Mesenchymal stem cell (in vitro differentiated cells and primary cell): Measurements from ENCODE around the gene C1orf210.

Source experiments
- DNase-seq: peaks from one replicate; pipeline ENCODE4 v3.0.0-alpha.2; 2013
- H2AFZ ChIP-seq: one replicate; pipeline ENCODE4 v1.6.1; 2013; ENCODE audit warnings: low read depth, mild to moderate bottlenecking, control low read depth, inconsistent platforms, low read length, moderate library complexity
- H2AK5ac ChIP-seq: 2 replicates; pipeline ENCODE4 v1.6.1; 2013; ENCODE audit warnings: low read length, moderate library complexity, mild to moderate bottlenecking, inconsistent platforms; ENCODE audit not compliant: severe bottlenecking
- H2BK120ac ChIP-seq: one replicate; pipeline ENCODE4 v1.6.1; 2013; ENCODE audit warnings: low read depth, mild to moderate bottlenecking, inconsistent platforms, low read length, moderate library complexity
- H2BK12ac ChIP-seq, 2 experiments: one replicate each; pipeline ENCODE4 v1.6.1; 2013; ENCODE audit warnings: inconsistent platforms in 2 of 2, low read length in 2 of 2, mild to moderate bottlenecking in 2 of 2, moderate library complexity in 2 of 2, control low read depth in 1 of 2
- H2BK15ac ChIP-seq: one replicate; pipeline ENCODE4 v1.6.1; 2013; ENCODE audit warnings: mild to moderate bottlenecking, low read depth, inconsistent platforms; ENCODE audit not compliant: poor library complexity, severe bottlenecking
- H2BK5ac ChIP-seq: 2 replicates; pipeline ENCODE4 v1.6.1; 2013; ENCODE audit warnings: low read depth, mild to moderate bottlenecking, low read length, control low read depth, inconsistent platforms; ENCODE audit not compliant: poor library complexity, severe bottlenecking
- H3K14ac ChIP-seq, 2 experiments: one replicate each; pipeline ENCODE4 v1.6.1; 2013; ENCODE audit warnings: inconsistent platforms in 2 of 2, low read length in 2 of 2, control low read depth in 1 of 2, mild to moderate bottlenecking in 1 of 2, moderate library complexity in 1 of 2
- H3K18ac ChIP-seq, 2 experiments: one replicate each; pipeline ENCODE4 v1.6.1; 2013; ENCODE audit warnings: inconsistent platforms in 2 of 2, low read length in 2 of 2, control low read depth in 1 of 2, low read depth in 1 of 2, mild to moderate bottlenecking in 1 of 2
- H3K23ac ChIP-seq, 2 experiments: one replicate each; pipeline ENCODE4 v1.6.1; 2013; ENCODE audit warnings: inconsistent platforms in 2 of 2, low read length in 2 of 2, mild to moderate bottlenecking in 2 of 2, moderate library complexity in 2 of 2, control low read depth in 1 of 2
- H3K27ac ChIP-seq: 2 replicates; pipeline ENCODE4 v1.5.1; 2013; ENCODE audit warnings: mild to moderate bottlenecking, moderate library complexity, low read length, control low read depth, inconsistent platforms; ENCODE audit not compliant: poor library complexity, severe bottlenecking
- H3K27me3 ChIP-seq, 2 experiments: 2 replicates each; pipeline versions ENCODE4 v1.6.1 to v1.7.0; 2013; ENCODE audit warnings: low read length in 2 of 2, mild to moderate bottlenecking in 2 of 2, moderate library complexity in 2 of 2, control low read depth in 1 of 2, inconsistent platforms in 1 of 2; ENCODE audit not compliant: control insufficient read depth in 1 of 2, insufficient read depth in 1 of 2
- H3K36me3 ChIP-seq, 2 experiments: 2 replicates each; pipeline versions ENCODE4 v1.6.1 to v1.7.0; 2013; ENCODE audit warnings: low read length in 2 of 2, control low read depth in 1 of 2, inconsistent platforms in 1 of 2, low read depth in 1 of 2, mild to moderate bottlenecking in 1 of 2; ENCODE audit not compliant: insufficient read depth in 2 of 2, control insufficient read depth in 1 of 2
- H3K4ac ChIP-seq, 2 experiments: one replicate each; pipeline ENCODE4 v1.6.1; 2013; ENCODE audit warnings: inconsistent platforms in 2 of 2, low read length in 2 of 2, mild to moderate bottlenecking in 2 of 2, moderate library complexity in 2 of 2, control low read depth in 1 of 2, low read depth in 1 of 2
- H3K4me1 ChIP-seq: 2 replicates; pipeline ENCODE4 v1.6.1; 2013; ENCODE audit warnings: low read depth, low read length, control low read depth; ENCODE audit not compliant: control insufficient read depth, insufficient read depth
- H3K4me2 ChIP-seq: 2 replicates; pipeline ENCODE4 v1.6.1; 2013; ENCODE audit warnings: low read length, mild to moderate bottlenecking, inconsistent platforms; ENCODE audit not compliant: poor library complexity, severe bottlenecking
- H3K4me3 ChIP-seq, 2 experiments: 2 replicates each; pipeline versions ENCODE4 v1.5.1 to v1.7.0; 2013; ENCODE audit warnings: low read length in 2 of 2, mild to moderate bottlenecking in 2 of 2, control low read depth in 1 of 2, low read depth in 1 of 2; ENCODE audit not compliant: insufficient read depth in 1 of 2
- H3K79me1 ChIP-seq: replicated peaks from 2 replicates; pipeline ENCODE4 v1.6.1; 2013; ENCODE audit warnings: mild to moderate bottlenecking, control low read depth, low read length, inconsistent platforms; ENCODE audit not compliant: poor library complexity, severe bottlenecking
- H3K9ac ChIP-seq: 2 replicates; pipeline ENCODE4 v1.7.0; 2013; ENCODE audit warnings: mild to moderate bottlenecking, low read length, moderate library complexity
- H3K9me3 ChIP-seq: 2 replicates; pipeline ENCODE4 v1.7.0; 2013; ENCODE audit warnings: mild to moderate bottlenecking, low read length; ENCODE audit not compliant: control insufficient read depth
- H4K8ac ChIP-seq: one replicate; pipeline ENCODE4 v1.6.1; 2013; ENCODE audit warnings: inconsistent platforms, mild to moderate bottlenecking, low read length, moderate library complexity
- H4K91ac ChIP-seq: one replicate; pipeline ENCODE4 v1.6.1; 2013; ENCODE audit warnings: mild to moderate bottlenecking, low read length, inconsistent platforms
- WGBS: methylation state at CpG from one replicate; pipeline ENCODE4 v1.1.7; 2013; ENCODE audit warnings: mixed read lengths; 5-methylcytosine and 5-hydroxymethylcytosine counted together

The C1orf210 gene

GRCh38 chr1:43286533-43286932, 1.2 kb upstream of the C1orf210 start:
- Histone ChIP-seq H3K9me3 (no peaks in the 10 kb centered on the region), H2BK5ac (no peak overlapping the region), H4K91ac (no peak overlapping the region), H2BK15ac (no peak overlapping the region), H3K27me3 (peaks cover 21 to 26% of the 10 kb centered on the region in 2 experiments), H2BK12ac (no peak overlapping the region), H3K9ac (no peak overlapping the region), H3K4ac (no peak overlapping the region), H3K4me3 (no peak overlapping the region), H3K18ac (no peak overlapping the region), H4K8ac (no peak overlapping the region), H3K23ac (no peak overlapping the region), H3K4me1 (peaks cover 2% of the 10 kb centered on the region), H2BK120ac (no peak overlapping the region), H2AFZ (no peak overlapping the region), H3K36me3 (no peaks in the 10 kb centered on the region), H3K4me2 (no peak overlapping the region), H3K14ac (no peak overlapping the region), H3K79me1 (no peaks in the 10 kb centered on the region), H3K27ac (no peak overlapping the region), H2AK5ac (no peak overlapping the region)
- DNase-seq, result no peak
- 93% methylated on average over 4 of the region's 5 CpGs for WGBS

DNA sequence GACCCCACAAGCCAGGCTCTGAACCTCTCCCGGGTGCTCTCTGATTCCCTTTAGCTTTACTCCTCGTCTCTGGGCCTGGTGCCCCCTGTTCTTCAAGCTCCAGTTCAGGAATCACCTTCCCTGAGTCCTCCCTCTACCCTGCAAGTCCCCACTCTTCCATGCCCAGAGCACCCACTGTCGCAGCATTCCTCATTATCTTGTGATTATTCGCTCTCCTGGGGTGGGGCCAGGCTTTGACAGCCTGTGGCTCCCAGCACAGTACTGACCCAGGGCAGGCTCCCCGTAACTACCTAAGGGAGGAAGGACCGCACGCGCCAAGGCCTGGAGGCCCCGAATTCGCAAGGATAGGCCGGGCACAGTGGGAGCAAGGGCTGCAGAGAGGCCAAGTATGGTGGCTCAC, 734 bp upstream of the C1orf210 start:
- no peak overlapping the region for H2BK12ac ChIP-seq
- H2BK15ac ChIP-seq, result no peak overlapping the region
- H2AFZ ChIP-seq, result no peak overlapping the region
- no peak overlapping the region for H3K9ac ChIP-seq
- no peak for DNase-seq
- H3K23ac ChIP-seq, result no peak overlapping the region
- H3K18ac ChIP-seq, result no peak overlapping the region
- no peaks in the 10 kb centered on the region for H3K36me3 ChIP-seq
- 92% methylated on average over 11 of the region's 11 CpGs for WGBS
- H3K4ac ChIP-seq, result no peak overlapping the region
- no peak overlapping the region for H3K27ac ChIP-seq
- H3K4me1 ChIP-seq, result peaks cover 2% of the 10 kb centered on the region
- no peak overlapping the region for H2BK5ac ChIP-seq
- H4K91ac ChIP-seq, result no peak overlapping the region
- no peak overlapping the region for H3K14ac ChIP-seq
- H3K27me3 ChIP-seq, result peaks cover 21 to 26% of the 10 kb centered on the region in 2 experiments
- H3K4me2 ChIP-seq, result no peak overlapping the region
- no peaks in the 10 kb centered on the region for H3K9me3 ChIP-seq
- H2AK5ac ChIP-seq, result no peak overlapping the region
- no peak overlapping the region for H3K4me3 ChIP-seq
- H3K79me1 ChIP-seq, result no peaks in the 10 kb centered on the region
- H4K8ac ChIP-seq, result no peak overlapping the region
- H2BK120ac ChIP-seq, result no peak overlapping the region

GRCh38 chr1:43284546-43285110, 753 bp downstream of the C1orf210 start:
- H3K27me3 ChIP-seq, result peaks cover 26 to 32% of the 10 kb centered on the region in 2 experiments
- no peak overlapping the region for H3K9ac ChIP-seq
- H3K14ac ChIP-seq, result no peak overlapping the region
- no peaks in the 10 kb centered on the region for H3K9me3 ChIP-seq
- no peak overlapping the region for H2AFZ ChIP-seq
- H3K4ac ChIP-seq, result no peak overlapping the region
- no peak overlapping the region for H3K27ac ChIP-seq
- no peak overlapping the region for H2BK5ac ChIP-seq
- no peaks in the 10 kb centered on the region for H3K79me1 ChIP-seq
- H3K23ac ChIP-seq, result no peak overlapping the region
- DNase-seq, result no peak
- H2BK12ac ChIP-seq, result no peak overlapping the region
- no peak overlapping the region for H4K91ac ChIP-seq
- no peak overlapping the region for H3K4me2 ChIP-seq
- WGBS, result 90% methylated on average over 12 of the region's 12 CpGs
- H3K18ac ChIP-seq, result no peak overlapping the region
- no peak overlapping the region for H2AK5ac ChIP-seq
- no peak overlapping the region for H2BK15ac ChIP-seq
- no peak overlapping the region for H4K8ac ChIP-seq
- H3K4me3 ChIP-seq, result no peak overlapping the region
- no peak overlapping the region for H2BK120ac ChIP-seq
- H3K4me1 ChIP-seq, result peaks cover 2% of the 10 kb centered on the region
- H3K36me3 ChIP-seq, result no peaks in the 10 kb centered on the region

DNA sequence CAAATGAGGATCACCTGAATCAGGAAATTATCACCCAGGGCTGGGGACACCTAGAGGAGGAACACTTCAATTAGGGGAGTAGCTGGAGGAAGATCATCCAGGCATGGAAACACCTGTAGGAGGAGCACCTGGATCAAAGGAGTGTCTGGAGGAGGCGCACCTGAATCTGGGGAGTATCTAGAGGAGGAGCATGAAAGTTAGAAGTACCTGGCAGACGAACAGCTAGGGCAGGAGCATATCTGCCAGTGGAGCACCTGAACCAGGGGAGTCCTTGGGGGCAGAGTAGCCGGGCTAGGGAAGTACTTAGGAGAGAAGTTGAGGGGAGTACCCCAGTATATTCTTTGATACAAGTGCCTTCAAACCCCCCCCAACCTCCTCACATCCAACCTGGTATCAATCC, 1.3 kb downstream of the C1orf210 start:
- WGBS, result 77% methylated on average over 2 of the region's 3 CpGs
- Histone ChIP-seq H3K18ac (no peak overlapping the region), H2BK12ac (no peak overlapping the region), H2BK5ac (no peak overlapping the region), H3K36me3 (no peaks in the 10 kb centered on the region), H3K9me3 (no peaks in the 10 kb centered on the region), H2BK120ac (no peak overlapping the region), H3K27ac (no peak overlapping the region), H2AFZ (no peak overlapping the region), H2BK15ac (no peak overlapping the region), H3K23ac (no peak overlapping the region), H3K9ac (no peak overlapping the region), H3K4me2 (no peak overlapping the region), H2AK5ac (no peak overlapping the region), H3K4me3 (no peak overlapping the region), H3K4me1 (peaks cover 2% of the 10 kb centered on the region), H4K8ac (no peak overlapping the region), H3K27me3 (peaks cover 26 to 32% of the 10 kb centered on the region in 2 experiments), H3K79me1 (no peaks in the 10 kb centered on the region), H4K91ac (no peak overlapping the region), H3K4ac (no peak overlapping the region), H3K14ac (no peak overlapping the region)
- DNase-seq, result no peak
